MM.1S (cell line): ENCODE measurements around the gene ATP8B3.

ENCODE experiments used
- DNase-seq: peaks from one replicate; pipeline ENCODE4 v3.0.0-alpha.2; 2015
- H2AFZ ChIP-seq: fragments of 300-600 bp; sonication (generic); 2 replicates; pipeline ENCODE4 v1.6.0; 2016; ENCODE audit warnings: antibody characterized with exemption, low read length
- H3F3A ChIP-seq: fragments of 300-600 bp; sonication (generic); 2 replicates; pipeline ENCODE4 v1.6.1; 2016; ENCODE audit warnings: mild to moderate bottlenecking, antibody characterized with exemption, low read length, moderate library complexity, mixed read lengths; ENCODE audit not compliant: insufficient read depth
- H3K27ac ChIP-seq: fragments of 300-600 bp; sonication (generic); 2 replicates; pipeline ENCODE4 v1.5.1; 2016; ENCODE audit warnings: mild to moderate bottlenecking, low read length
- H3K27me3 ChIP-seq: fragments of 300-600 bp; sonication (generic); replicated peaks from 2 replicates; pipeline ENCODE4 v1.6.0; 2016; ENCODE audit warnings: low read length; ENCODE audit not compliant: insufficient read depth
- H3K36me3 ChIP-seq: fragments of 300-600 bp; sonication (generic); replicated peaks from 2 replicates; pipeline ENCODE4 v1.6.1; 2016; ENCODE audit warnings: mild to moderate bottlenecking, low read length, mixed read lengths; ENCODE audit not compliant: insufficient read depth
- H3K4me1 ChIP-seq: fragments of 300-600 bp; sonication (generic); 2 replicates; pipeline ENCODE4 v1.6.1; 2016; ENCODE audit warnings: low read length, mixed read lengths
- H3K4me2 ChIP-seq: fragments of 300-600 bp; sonication (generic); 2 replicates; pipeline ENCODE4 v1.6.0; 2016; ENCODE audit warnings: low read depth, low read length
- H3K4me3 ChIP-seq: fragments of 300-600 bp; sonication (generic); 2 replicates; pipeline ENCODE4 v1.5.1; 2016; ENCODE audit warnings: low read length, mixed read lengths
- H3K79me2 ChIP-seq: fragments of 300-600 bp; sonication (generic); 2 replicates; pipeline ENCODE4 v1.6.1; 2016; ENCODE audit warnings: mixed run types, low read length, mixed read lengths
- H3K9ac ChIP-seq: fragments of 300-600 bp; sonication (generic); 2 replicates; pipeline ENCODE4 v1.6.1; 2016; ENCODE audit warnings: low read length, mixed read lengths
- H3K9me2 ChIP-seq: fragments of 300-600 bp; sonication (generic); replicated peaks from 2 replicates; pipeline ENCODE4 v1.6.1; 2016; ENCODE audit warnings: mild to moderate bottlenecking, low read length, mixed read lengths; ENCODE audit not compliant: insufficient read depth
- H3K9me3 ChIP-seq: fragments of 300-600 bp; sonication (generic); replicated peaks from 2 replicates; pipeline ENCODE4 v1.6.1; 2016; ENCODE audit warnings: mild to moderate bottlenecking, low read length, mixed read lengths; ENCODE audit not compliant: insufficient read depth
- H4K20me1 ChIP-seq: fragments of 300-600 bp; sonication (generic); 2 replicates; pipeline ENCODE4 v1.6.1; 2016; ENCODE audit warnings: mild to moderate bottlenecking, low read length, moderate library complexity, mixed read lengths; ENCODE audit not compliant: insufficient read depth
- EZH2 ChIP-seq: fragments of 300-600 bp; sonication (generic); optimal IDR thresholded peaks from 2 replicates; pipeline ENCODE3; 2017; ENCODE audit warnings: low read depth, mild to moderate bottlenecking, antibody characterized with exemption, low read length, mixed read lengths
- EZH2phosphoT487 ChIP-seq: fragments of 300-600 bp; sonication (generic); IDR thresholded peaks from 2 replicates; pipeline ENCODE4 v1.6.1; 2018; ENCODE audit warnings: antibody characterized with exemption, low read length
- TF ChIP-seq, protein P1 (sequence below): fragments of 300-600 bp; sonication (generic); IDR thresholded peaks from 2 replicates; pipeline ENCODE4 v1.5.1; 2016; ENCODE audit warnings: antibody characterized with exemption, low read length, mixed read lengths

Gene ATP8B3, protein sequence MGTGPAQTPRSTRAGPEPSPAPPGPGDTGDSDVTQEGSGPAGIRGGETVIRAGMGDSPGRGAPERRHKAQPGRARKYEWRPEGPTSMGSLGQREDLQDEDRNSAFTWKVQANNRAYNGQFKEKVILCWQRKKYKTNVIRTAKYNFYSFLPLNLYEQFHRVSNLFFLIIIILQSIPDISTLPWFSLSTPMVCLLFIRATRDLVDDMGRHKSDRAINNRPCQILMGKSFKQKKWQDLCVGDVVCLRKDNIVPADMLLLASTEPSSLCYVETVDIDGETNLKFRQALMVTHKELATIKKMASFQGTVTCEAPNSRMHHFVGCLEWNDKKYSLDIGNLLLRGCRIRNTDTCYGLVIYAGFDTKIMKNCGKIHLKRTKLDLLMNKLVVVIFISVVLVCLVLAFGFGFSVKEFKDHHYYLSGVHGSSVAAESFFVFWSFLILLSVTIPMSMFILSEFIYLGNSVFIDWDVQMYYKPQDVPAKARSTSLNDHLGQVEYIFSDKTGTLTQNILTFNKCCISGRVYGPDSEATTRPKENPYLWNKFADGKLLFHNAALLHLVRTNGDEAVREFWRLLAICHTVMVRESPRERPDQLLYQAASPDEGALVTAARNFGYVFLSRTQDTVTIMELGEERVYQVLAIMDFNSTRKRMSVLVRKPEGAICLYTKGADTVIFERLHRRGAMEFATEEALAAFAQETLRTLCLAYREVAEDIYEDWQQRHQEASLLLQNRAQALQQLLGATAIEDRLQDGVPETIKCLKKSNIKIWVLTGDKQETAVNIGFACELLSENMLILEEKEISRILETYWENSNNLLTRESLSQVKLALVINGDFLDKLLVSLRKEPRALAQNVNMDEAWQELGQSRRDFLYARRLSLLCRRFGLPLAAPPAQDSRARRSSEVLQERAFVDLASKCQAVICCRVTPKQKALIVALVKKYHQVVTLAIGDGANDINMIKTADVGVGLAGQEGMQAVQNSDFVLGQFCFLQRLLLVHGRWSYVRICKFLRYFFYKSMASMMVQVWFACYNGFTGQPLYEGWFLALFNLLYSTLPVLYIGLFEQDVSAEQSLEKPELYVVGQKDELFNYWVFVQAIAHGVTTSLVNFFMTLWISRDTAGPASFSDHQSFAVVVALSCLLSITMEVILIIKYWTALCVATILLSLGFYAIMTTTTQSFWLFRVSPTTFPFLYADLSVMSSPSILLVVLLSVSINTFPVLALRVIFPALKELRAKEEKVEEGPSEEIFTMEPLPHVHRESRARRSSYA (N-terminal part only)

DNA sequence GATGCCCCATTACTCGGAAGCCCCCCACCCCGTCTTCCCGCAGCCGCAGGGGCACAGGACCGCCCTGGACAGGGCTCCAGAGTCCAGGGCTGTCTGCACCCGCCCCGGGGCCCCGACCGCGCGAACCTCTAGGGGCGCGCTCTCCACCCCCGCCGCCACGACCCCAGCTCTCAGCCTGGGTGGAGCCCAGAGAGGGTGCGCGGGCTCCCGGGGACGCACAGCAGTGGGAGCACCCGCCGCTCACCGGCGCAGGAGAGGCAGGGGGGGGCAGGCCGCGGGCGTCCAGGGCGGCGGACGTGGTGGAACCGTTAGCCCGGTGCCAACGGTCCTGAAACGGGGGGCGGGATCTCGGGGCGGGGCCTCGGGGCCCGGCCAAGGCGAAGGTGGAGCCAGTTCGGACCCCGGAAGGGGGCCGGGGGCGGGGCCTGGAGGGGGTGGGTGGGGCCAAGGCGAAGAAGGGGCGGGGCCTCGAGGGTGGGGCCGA, at the start of gene ATP8B3:
TSS of gene ATP8B3 (minus strand) at position 335 of the 484 bp plus-strand sequence. CDS start 540 bp downstream, outside the sequence.
- no peaks in the 10 kb centered on the region for H3K9me2 ChIP-seq
- no peaks in the 10 kb centered on the region for H3K9me3 ChIP-seq
- H3K79me2 ChIP-seq, result no peaks in the 10 kb centered on the region
- peak within 1 kb of the TSS; percentile 95 for H2AFZ ChIP-seq
- peaks cover 4% of the 10 kb centered on the region; the same call in 1 of the 2 replicates for H3K36me3 ChIP-seq
- TF ChIP-seq, protein P1, sequence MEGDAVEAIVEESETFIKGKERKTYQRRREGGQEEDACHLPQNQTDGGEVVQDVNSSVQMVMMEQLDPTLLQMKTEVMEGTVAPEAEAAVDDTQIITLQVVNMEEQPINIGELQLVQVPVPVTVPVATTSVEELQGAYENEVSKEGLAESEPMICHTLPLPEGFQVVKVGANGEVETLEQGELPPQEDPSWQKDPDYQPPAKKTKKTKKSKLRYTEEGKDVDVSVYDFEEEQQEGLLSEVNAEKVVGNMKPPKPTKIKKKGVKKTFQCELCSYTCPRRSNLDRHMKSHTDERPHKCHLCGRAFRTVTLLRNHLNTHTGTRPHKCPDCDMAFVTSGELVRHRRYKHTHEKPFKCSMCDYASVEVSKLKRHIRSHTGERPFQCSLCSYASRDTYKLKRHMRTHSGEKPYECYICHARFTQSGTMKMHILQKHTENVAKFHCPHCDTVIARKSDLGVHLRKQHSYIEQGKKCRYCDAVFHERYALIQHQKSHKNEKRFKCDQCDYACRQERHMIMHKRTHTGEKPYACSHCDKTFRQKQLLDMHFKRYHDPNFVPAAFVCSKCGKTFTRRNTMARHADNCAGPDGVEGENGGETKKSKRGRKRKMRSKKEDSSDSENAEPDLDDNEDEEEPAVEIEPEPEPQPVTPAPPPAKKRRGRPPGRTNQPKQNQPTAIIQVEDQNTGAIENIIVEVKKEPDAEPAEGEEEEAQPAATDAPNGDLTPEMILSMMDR, result peak; percentile 22
- TF ChIP-seq EZH2phosphoT487 (no peak), EZH2 (no peak)
- H4K20me1 ChIP-seq, result no peaks in the 10 kb centered on the region
- peaks cover 7% of the 10 kb centered on the region for H3K4me1 ChIP-seq
- no peaks in the 10 kb centered on the region; the same call in 1 of the 2 replicates for H3F3A ChIP-seq
- H3K4me3 ChIP-seq, result peak within 1 kb of the TSS; percentile 81
- peaks cover 46% of the 10 kb centered on the region for H3K27me3 ChIP-seq
- peak within 1 kb of the TSS; percentile 100 for H3K4me2 ChIP-seq
- peak within 1 kb of the TSS; percentile 31; the same call in 1 of the 2 replicates for H3K9ac ChIP-seq
- H3K27ac ChIP-seq, result no peak within 1 kb of the TSS; the same call in 1 of the 2 replicates
- no peak for DNase-seq

DNA sequence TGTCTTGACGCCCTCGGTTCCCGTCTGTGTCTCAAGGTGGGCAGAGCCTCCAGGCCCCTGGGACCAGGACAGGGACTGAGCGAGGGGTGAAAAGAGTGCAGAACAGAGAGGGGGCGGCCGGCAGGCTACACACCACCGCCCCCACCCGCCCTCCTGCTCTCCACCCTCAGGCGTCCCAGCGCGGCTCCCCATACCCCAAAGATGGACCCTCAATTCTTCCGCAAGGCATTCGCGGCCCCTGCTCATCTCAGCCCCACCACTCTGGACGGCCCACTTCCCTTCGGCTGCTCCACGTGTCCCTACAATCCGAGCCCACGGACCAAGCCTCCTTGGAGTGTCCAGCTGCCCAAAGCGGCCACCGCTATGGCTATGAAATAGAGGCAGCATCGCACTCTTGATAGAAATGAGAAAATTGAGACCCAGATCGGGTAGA, 49.5 kb upstream of the ATP8B3 start:
- Histone ChIP-seq H3K27ac (no peak overlapping the region), H3K4me2 (peak overlapping the region; percentile 97), H3K4me3 (peak overlapping the region; percentile 98), H3K9me2 (no peaks in the 10 kb centered on the region), H3K4me1 (peaks cover 20% of the 10 kb centered on the region), H3K9me3 (no peaks in the 10 kb centered on the region), H2AFZ (no peak overlapping the region), H4K20me1 (no peaks in the 10 kb centered on the region), H3K36me3 (no peaks in the 10 kb centered on the region), H3K79me2 (peaks cover 67% of the 10 kb centered on the region), H3K27me3 (no peaks in the 10 kb centered on the region), H3F3A (peaks cover 31% of the 10 kb centered on the region), H3K9ac (peak overlapping the region; percentile 69; the same call in 1 of the 2 replicates)
- no peak for TF ChIP-seq EZH2phosphoT487
- TF ChIP-seq, protein P1, result no peak
- no peak for TF ChIP-seq EZH2
- no peak for DNase-seq
